Cardiac fibroblast (primary cell): Measurements from ENCODE around the gene ACVR1C.
"Not testable (repeated sequence)": the region's sequence is repeated elsewhere in the genome, so short reads cannot be mapped to it uniquely, and the experiment has no call there.

Experiments used
- DNase-seq, 2 donors: peaks; one replicate each; pipeline versions ENCODE4 v3.0.0 to v3.0.0-alpha.2; 2010; ENCODE audit warnings: low read depth in 2 of 2
- H3K4me3 ChIP-seq, 2 donors: replicated peaks in 1 of 2; 1 replicate in 1 of 2; 2 replicates in 1 of 2; pipeline ENCODE4 v1.5.1; 2011; ENCODE audit warnings: low read depth in 2 of 2, low read length in 2 of 2, mild to moderate bottlenecking in 2 of 2, moderate library complexity in 1 of 2
- TF ChIP-seq, protein P1 (sequence below): IDR thresholded peaks from one replicate; pipeline ENCODE4 v1.5.1; 2011; ENCODE audit warnings: low read depth, mild to moderate bottlenecking, low read length, inconsistent platforms

Gene ACVR1C

DNA sequence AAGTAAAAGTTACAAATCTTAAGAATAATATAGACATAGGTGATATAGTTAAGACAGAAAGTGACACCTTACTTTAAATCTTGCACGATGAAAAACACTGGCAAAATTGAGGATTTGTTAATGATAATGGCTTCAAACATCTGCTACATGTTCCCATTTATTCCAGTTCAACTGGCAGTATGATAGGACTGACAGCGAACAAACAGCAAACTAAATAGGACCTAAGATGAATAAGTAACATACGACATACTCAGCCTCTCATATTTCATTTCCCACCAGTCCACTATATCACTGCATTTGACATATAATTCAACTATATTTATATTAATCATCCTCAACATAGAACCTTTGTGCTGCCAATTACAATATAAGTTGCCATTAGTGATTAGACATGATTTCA, 36.3 kb downstream of the ACVR1C start:
- TF ChIP-seq, protein P1, sequence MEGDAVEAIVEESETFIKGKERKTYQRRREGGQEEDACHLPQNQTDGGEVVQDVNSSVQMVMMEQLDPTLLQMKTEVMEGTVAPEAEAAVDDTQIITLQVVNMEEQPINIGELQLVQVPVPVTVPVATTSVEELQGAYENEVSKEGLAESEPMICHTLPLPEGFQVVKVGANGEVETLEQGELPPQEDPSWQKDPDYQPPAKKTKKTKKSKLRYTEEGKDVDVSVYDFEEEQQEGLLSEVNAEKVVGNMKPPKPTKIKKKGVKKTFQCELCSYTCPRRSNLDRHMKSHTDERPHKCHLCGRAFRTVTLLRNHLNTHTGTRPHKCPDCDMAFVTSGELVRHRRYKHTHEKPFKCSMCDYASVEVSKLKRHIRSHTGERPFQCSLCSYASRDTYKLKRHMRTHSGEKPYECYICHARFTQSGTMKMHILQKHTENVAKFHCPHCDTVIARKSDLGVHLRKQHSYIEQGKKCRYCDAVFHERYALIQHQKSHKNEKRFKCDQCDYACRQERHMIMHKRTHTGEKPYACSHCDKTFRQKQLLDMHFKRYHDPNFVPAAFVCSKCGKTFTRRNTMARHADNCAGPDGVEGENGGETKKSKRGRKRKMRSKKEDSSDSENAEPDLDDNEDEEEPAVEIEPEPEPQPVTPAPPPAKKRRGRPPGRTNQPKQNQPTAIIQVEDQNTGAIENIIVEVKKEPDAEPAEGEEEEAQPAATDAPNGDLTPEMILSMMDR: no peak
- H3K4me3 ChIP-seq: no peak overlapping the region

DNA sequence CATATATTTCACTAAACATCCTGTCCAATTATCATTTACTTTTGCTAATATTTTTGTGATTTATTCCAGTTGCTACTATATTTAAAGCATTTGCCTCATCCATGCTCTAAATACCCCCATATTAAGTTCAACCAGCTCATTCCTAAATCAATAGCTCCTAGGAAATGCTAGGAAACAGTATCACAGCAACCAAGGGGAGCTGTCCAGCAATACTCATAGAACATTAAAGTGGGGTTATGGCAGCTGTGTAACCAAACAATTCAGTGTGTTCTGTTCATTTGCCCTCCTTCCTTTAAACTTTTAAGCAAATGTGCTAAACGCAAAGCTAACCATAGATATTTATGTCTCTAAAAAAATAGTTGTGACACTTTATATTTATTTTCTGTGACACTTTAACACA, 41.1 kb downstream of the ACVR1C start:
- DNase-seq: no peak
- no peak overlapping the region for H3K4me3 ChIP-seq
- TF ChIP-seq, protein P1: no peak

More for the DNA sequence above, 36.3 kb downstream of the ACVR1C start:
- no peak for DNase-seq

DNA sequence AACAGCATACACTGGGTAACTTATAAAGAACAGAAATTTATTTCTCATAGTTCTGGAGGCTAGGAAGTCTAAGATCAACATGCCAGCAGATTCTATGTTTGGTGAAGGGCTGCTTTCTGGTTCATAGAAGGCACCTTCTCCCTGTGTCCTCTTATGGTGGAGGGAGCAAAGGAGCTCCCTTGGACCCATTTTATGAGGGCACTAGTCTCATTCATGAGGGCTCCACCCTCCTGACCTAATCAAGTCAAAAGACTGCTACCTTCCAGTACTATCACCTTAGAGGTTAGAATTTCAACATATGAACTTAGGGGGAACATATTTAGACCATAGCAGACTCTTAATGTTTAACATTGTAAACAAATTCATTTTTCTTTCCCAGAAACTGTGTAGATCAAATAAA, 54.5 kb downstream of the ACVR1C start:
- TF ChIP-seq, protein P1: no peak
- no peak for DNase-seq

DNA sequence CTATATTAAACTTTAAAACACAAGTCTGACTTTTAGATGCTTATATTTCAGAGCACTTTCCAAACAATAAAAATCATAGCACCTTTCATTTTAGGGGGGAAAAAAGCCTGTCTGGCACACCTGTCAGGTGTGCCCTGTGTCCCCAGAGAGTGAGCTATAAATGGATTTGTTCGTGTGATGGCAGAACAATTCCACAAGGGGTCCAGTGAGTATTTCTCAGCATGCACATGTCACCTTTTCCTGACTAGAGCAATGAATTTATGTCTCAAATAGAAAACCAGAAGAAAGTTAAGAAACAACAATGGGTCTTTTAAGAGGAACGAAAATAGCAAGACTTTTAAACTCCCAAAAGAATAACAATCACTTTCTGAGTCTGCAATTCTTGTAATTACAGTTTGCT, 55.9 kb downstream of the ACVR1C start:
- no peak overlapping the region for H3K4me3 ChIP-seq
- TF ChIP-seq, protein P1: peak; percentile 20
- DNase-seq: no peak

More for the DNA sequence above, 54.5 kb downstream of the ACVR1C start:
- no peak overlapping the region for H3K4me3 ChIP-seq

DNA sequence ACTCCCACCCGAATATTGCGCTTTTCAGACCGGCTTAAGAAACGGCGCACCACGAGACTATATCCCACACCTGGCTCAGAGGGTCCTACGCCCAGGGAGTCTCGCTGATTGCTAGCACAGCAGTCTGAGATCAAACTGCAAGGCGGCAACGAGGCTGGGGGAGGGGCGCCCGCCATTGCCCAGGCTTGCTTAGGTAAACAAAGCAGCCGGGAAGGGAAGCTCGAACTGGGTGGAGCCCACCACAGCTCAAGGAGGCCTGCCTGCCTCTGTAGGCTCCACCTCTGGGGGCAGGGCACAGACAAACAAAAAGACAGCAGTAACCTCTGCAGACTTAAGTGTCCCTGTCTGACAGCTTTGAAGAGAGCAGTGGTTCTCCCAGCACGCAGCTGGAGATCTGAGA, 62.0 kb downstream of the ACVR1C start:
- not testable (repeated sequence) for H3K4me3 ChIP-seq, DNase-seq

DNA sequence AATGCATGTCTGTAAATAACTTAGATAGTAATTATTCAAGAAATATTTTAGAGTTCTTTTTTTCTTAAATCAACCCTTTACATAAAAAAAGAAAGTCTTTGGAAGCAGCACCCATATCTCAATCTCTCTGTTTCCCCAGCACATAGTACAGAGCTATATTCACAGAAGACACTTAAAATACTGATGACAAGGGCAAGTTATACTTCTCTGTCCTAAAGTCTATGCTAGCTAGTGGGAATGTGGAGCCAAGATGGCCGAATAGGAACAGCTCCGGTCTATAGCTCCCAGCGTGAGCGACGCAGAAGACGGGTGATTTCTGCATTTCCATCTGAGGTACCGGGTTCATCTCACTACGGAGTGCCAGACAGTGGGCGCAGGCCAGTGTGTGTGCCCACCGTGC, 62.6 kb downstream of the ACVR1C start:
- H3K4me3 ChIP-seq, DNase-seq: not testable (repeated sequence)

DNA sequence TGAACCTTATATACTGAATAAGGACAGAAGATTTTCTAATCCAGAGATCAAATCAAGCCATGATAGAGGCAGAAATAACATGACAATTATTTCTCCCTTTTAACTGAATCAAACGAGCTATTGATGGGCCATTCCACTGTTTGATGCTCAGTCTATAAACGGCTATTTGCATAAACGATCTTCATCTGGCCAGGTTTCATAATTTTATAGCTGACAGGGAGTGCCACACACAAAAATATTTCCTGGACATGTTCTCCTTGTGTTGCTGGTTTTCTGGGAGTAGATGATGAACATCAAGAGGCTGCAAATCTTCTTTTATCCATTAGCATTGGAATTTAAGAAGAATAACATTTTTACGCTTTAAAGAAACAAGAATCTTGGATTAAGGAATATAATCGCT, 63.1 kb downstream of the ACVR1C start:
- TF ChIP-seq, protein P1: no peak
- no peak for DNase-seq
- no peak overlapping the region for H3K4me3 ChIP-seq

DNA sequence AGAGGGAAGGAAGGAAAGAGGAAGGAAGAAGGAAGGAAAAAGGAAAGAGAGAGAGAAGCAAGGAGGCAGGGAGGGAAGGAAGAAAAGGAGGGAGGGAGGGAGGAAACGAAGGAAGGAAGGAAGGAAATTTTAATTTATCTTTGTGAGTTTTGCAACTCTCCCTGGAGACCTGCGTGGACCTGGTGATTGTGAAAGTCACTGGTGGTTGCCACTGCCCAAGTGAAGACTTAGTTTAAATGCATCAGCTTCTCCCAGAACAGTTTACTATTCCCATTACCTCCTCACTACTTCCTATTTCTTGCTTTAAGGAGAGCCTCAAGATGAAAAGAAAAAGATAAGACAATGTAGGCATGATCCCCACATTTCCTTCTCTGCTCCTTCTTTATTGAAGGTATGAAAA, 68.8 kb downstream of the ACVR1C start:
- TF ChIP-seq, protein P1: no peak
- H3K4me3 ChIP-seq: no peak overlapping the region

More for the DNA sequence above, 68.8 kb downstream of the ACVR1C start:
- peak in 1 of 2 donors; percentile 8 for DNase-seq
